ENCODE data around the gene OR2K2.

- TF ChIP-seq CTCF (conservative IDR thresholded peaks at IDR 0.05) (peak; percentile 93), EZH2 (IDR thresholded peaks at IDR 0.05; ENCODE audit: low read depth) (no peak)
These were observed 31.1 kb downstream of the OR2K2 start for GRCh38 chr9:111298731-111299598.

All from PC-9 (cell line).